ENCODE data around the gene RIMBP2. TPM values are rescaled to one million over a fixed set of nuclear protein-coding genes. Genes with fewer than 3 reads are reported as not detected.

Gene RIMBP2
- total RNA-seq, 6 experiments from 2014 or later = not detected

DNA sequence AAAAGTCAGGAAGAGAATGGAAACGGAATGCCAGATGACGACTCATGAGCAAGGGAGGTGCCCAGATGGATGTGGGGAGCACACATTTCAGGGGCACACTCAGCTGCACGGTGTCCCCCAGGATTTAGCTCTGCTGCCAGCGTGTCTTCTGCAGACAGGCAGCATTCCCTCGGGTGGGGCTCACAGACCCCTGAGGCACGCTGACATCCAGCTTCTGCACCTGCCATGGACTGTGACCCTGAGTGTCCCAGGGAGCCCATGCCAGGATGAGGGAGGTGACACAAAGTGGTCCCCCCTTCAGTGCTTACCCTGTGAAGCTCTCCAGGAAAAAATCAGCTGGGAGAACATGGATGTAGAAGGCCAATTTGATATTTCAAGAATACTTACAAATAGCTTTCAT, 294.2 kb downstream of the RIMBP2 start:
- TF ChIP-seq, protein P1, sequence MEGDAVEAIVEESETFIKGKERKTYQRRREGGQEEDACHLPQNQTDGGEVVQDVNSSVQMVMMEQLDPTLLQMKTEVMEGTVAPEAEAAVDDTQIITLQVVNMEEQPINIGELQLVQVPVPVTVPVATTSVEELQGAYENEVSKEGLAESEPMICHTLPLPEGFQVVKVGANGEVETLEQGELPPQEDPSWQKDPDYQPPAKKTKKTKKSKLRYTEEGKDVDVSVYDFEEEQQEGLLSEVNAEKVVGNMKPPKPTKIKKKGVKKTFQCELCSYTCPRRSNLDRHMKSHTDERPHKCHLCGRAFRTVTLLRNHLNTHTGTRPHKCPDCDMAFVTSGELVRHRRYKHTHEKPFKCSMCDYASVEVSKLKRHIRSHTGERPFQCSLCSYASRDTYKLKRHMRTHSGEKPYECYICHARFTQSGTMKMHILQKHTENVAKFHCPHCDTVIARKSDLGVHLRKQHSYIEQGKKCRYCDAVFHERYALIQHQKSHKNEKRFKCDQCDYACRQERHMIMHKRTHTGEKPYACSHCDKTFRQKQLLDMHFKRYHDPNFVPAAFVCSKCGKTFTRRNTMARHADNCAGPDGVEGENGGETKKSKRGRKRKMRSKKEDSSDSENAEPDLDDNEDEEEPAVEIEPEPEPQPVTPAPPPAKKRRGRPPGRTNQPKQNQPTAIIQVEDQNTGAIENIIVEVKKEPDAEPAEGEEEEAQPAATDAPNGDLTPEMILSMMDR (IDR thresholded peaks at IDR 0.05) = no peak
- DNase-seq = no peak
- Mint-ChIP-seq H3K4me1 (ENCODE audit: low read depth) (no peaks in the 10 kb centered on the region), H3K4me3 (no peak overlapping the region), H3K36me3 (ENCODE audit: low read depth) (peaks cover 18% of the 10 kb centered on the region), H3K27me3 (ENCODE audit: insufficient read depth) (peaks cover 2% of the 10 kb centered on the region; the same call in 1 of the 2 replicates), H3K9me3 (peaks cover 82% of the 10 kb centered on the region), H3K27ac (no peak overlapping the region)

DNA sequence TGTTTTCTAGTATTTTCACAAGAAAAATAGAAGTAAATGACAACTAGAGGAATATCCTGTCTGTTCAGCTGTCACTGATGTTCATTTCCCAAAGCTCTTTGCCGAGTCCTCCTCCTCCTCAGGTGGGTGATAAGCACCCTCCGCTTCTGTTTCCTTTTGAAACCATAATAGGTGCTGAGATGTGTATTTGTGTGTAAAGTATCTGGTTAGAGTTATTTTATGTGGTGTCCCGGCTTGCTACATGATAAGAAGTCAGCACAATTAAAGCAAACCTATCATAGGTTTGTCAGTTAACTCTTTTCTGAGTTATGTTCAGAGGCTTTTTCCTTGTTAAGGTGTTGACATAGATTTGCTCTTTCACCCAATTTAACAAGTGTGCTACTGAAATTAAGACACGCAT, 296.0 kb downstream of the RIMBP2 start:
- Mint-ChIP-seq H3K9me3 (peaks cover 70% of the 10 kb centered on the region), H3K4me1 (ENCODE audit: low read depth) (no peaks in the 10 kb centered on the region), H3K36me3 (ENCODE audit: low read depth) (peaks cover 18% of the 10 kb centered on the region), H3K27ac (no peak overlapping the region), H3K4me3 (no peak overlapping the region), H3K27me3 (ENCODE audit: insufficient read depth) (peaks cover 4% of the 10 kb centered on the region; the same call in 1 of the 2 replicates)
- DNase-seq = no peak
- TF ChIP-seq, protein P1 (IDR thresholded peaks at IDR 0.05) = no peak

DNA sequence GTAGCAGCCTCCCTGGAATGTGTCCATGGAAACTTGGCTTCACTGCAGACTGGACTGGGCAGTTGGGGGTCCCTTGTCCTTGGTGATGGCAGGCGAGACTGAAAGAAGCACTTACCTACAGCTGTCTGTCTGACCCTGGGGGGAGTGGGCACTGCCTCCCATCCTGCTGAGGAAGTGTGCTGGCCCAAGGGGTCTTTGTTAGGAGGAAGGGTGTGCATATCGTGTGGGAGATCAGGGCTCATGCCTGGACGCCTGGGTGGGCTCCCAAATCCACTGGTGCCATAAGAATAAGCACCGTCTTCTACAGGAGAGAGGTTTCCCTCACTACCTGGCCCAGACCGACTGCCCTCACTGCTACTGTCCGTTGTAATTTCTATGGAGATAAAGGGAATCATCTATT, 297.0 kb downstream of the RIMBP2 start:
- peaks cover 18% of the 10 kb centered on the region for H3K36me3 Mint-ChIP-seq (ENCODE audit: low read depth)
- H3K4me1 Mint-ChIP-seq (ENCODE audit: low read depth) = no peaks in the 10 kb centered on the region
- no peak overlapping the region for H3K27ac Mint-ChIP-seq
- peaks cover 4% of the 10 kb centered on the region; the same call in 1 of the 2 replicates for H3K27me3 Mint-ChIP-seq (ENCODE audit: insufficient read depth)
- no peak overlapping the region for H3K4me3 Mint-ChIP-seq
- no peak for DNase-seq
- TF ChIP-seq, protein P1 (IDR thresholded peaks at IDR 0.05) = no peak
- peaks cover 72% of the 10 kb centered on the region for H3K9me3 Mint-ChIP-seq

DNA sequence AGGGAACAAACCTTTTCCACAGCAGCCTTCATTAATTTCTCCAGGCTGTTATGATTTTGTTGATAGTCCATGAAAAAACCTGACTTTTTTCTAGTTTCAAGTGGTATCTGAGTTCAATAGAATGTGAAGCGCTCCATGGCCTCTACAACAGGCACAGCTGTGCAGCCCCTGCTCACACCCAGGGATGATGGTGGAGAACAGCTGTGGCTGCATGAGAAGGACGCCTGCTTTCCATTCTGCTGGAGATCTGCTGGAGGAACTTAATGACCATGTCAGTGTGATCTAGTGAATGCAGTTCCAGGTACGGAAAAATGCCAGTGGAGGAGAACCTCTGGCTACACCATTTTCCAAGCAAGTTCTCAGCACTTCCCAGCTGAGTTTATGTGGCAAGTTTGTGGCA, 297.8 kb downstream of the RIMBP2 start:
- DNase-seq = no peak
- H3K4me1 Mint-ChIP-seq (ENCODE audit: low read depth) = no peaks in the 10 kb centered on the region
- no peak overlapping the region for H3K27ac Mint-ChIP-seq
- peaks cover 4% of the 10 kb centered on the region; the same call in 1 of the 2 replicates for H3K27me3 Mint-ChIP-seq (ENCODE audit: insufficient read depth)
- TF ChIP-seq, protein P1 (IDR thresholded peaks at IDR 0.05) = no peak
- peaks cover 19% of the 10 kb centered on the region for H3K36me3 Mint-ChIP-seq (ENCODE audit: low read depth)
- H3K9me3 Mint-ChIP-seq = peaks cover 71% of the 10 kb centered on the region
- H3K4me3 Mint-ChIP-seq = no peak overlapping the region

DNA sequence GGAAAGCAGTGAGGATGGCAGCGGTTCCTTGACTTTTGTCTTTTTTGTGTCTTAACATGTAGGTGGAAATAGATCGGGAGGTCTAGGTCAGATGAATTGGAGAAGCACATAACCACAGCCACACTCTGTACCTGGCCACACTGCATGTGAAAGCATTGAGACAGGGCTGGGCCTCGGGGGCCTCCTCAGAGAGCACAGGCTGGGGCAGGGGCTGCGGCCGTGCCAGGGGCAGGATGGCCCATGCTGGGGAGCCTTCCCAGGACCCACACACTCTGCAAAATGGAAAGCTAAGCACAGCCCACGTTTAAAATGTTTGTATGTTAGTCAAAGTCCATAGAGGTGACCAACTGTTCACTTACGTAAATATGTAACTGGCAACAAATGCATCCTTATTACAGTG, 301.7 kb downstream of the RIMBP2 start:
- Mint-ChIP-seq H3K36me3 (ENCODE audit: low read depth) (peaks cover 14% of the 10 kb centered on the region; the same call in 1 of the 2 replicates), H3K27ac (no peak overlapping the region), H3K27me3 (ENCODE audit: insufficient read depth) (peaks cover 5% of the 10 kb centered on the region), H3K4me3 (no peak overlapping the region), H3K4me1 (ENCODE audit: low read depth) (no peaks in the 10 kb centered on the region), H3K9me3 (peaks cover 67% of the 10 kb centered on the region)
- TF ChIP-seq, protein P1 (IDR thresholded peaks at IDR 0.05) = no peak
- DNase-seq = no peak

DNA sequence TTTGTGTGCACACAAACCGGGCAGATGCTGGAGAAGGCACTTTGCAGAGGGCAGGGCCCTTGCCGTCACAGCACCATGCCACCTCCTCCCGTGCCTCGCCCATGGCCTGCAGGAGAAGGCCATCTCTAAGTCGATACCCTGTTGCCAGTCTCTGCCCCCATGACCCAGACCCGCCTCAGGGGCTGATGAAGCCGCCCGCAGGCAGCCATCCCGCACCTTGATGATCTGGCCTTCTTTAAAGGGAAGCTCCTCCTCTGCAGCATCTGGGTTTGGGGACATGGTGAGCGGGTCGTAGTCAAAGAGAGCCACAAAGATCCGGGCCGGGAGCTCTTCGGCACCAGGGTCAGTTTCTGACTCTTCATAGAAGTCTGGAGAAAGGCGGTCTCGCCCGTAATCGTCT, 302.2 kb downstream of the RIMBP2 start:
- H3K27ac Mint-ChIP-seq = no peak overlapping the region
- H3K4me1 Mint-ChIP-seq (ENCODE audit: low read depth) = no peaks in the 10 kb centered on the region
- H3K36me3 Mint-ChIP-seq (ENCODE audit: low read depth) = peaks cover 14% of the 10 kb centered on the region; the same call in 1 of the 2 replicates
- TF ChIP-seq, protein P1 (IDR thresholded peaks at IDR 0.05) = no peak
- peaks cover 66% of the 10 kb centered on the region for H3K9me3 Mint-ChIP-seq
- H3K27me3 Mint-ChIP-seq (ENCODE audit: insufficient read depth) = peaks cover 5% of the 10 kb centered on the region
- no peak overlapping the region for H3K4me3 Mint-ChIP-seq
- no peak for DNase-seq

Data from HFFc6 (cell line).